HepG2 (cell line): ENCODE measurements around the gene SLC45A3. TPM values are rescaled to one million over a fixed set of nuclear protein-coding genes. Genes with fewer than 3 reads are reported as not detected.

Source experiments
- E2F5 ChIP-seq: sonication (generic); formaldehyde crosslinking; conservative IDR thresholded peaks from 2 replicates; pipeline ENCODE4 v1.4.0; 2020; ENCODE audit warnings: missing genetic modification reagents
- IKZF5 ChIP-seq: IDR thresholded peaks from 2 replicates; pipeline ENCODE4 v1.6.1; 2018; ENCODE audit warnings: missing genetic modification reagents, mild to moderate bottlenecking, missing compliant biosample characterization
- MEIS2 ChIP-seq: sonication (generic); formaldehyde crosslinking; IDR thresholded peaks from 2 replicates; pipeline ENCODE4 v1.9.0; 2021; ENCODE audit warnings: mild to moderate bottlenecking, missing genetic modification reagents
- POLR2G ChIP-seq: fragments of 200-400 bp; formaldehyde crosslinking; IDR thresholded peaks from 2 replicates; pipeline ENCODE4 v1.6.1; 2018; ENCODE audit warnings: mild to moderate bottlenecking, low read depth, low read length, moderate library complexity
- SRSF1 ChIP-seq: fragments of 200-400 bp; formaldehyde crosslinking; optimal IDR thresholded peaks from 2 replicates; pipeline ENCODE3; 2017; ENCODE audit warnings: mild to moderate bottlenecking, low read depth, low read length, moderate library complexity
- ZBTB7A ChIP-seq: sonication (generic); formaldehyde crosslinking; IDR thresholded peaks from 2 replicates; pipeline ENCODE4 v1.8.0; 2022; ENCODE audit warnings: mild to moderate bottlenecking, missing genetic modification reagents
- ZFX ChIP-seq: sonication (generic); formaldehyde crosslinking; IDR thresholded peaks from 2 replicates; pipeline ENCODE4 v1.4.0; 2020; ENCODE audit warnings: mild to moderate bottlenecking, low read depth, missing genetic modification reagents, moderate library complexity
- ZNF350 ChIP-seq: sonication (generic); formaldehyde crosslinking; IDR thresholded peaks from 2 replicates; pipeline ENCODE4 v1.4.0; 2020; ENCODE audit warnings: mild to moderate bottlenecking, low read depth, missing genetic modification reagents, borderline replicate concordance
- polyA plus RNA-seq, 8 experiments: library from polyadenylated mRNA; depleted of rRNA in 3 of 8; stranded (reverse) in 7 of 8; unstranded in 1 of 8; fragments of >200 nt; fragmentation: Illumina TruSeq in 4 of 8; extraction: Trizol in 4 of 8; gene quantifications; 2 replicates each; pipeline versions ENCODE4 v1.2.1 to v1.2.3, GENCODE V29; 2011 to 2016; ENCODE audit warnings: low read depth in 4 of 8, missing spikeins in 1 of 8, mixed read lengths in 1 of 8; ENCODE audit not compliant: insufficient read depth in 1 of 8
- total RNA-seq, 5 experiments: library from RNA; depleted of rRNA; stranded (reverse); fragments of >200 nt; fragmentation: Illumina TruSeq; extraction: Trizol; gene quantifications; 2 replicates each; pipeline ENCODE4 v1.2.3, GENCODE V29; 2016; ENCODE audit warnings: low read depth in 1 of 5
- TF ChIP-seq, protein P1 (sequence below): sonication (generic); formaldehyde crosslinking; IDR thresholded peaks from 2 replicates; pipeline ENCODE4 v1.8.1; 2023; ENCODE audit warnings: mild to moderate bottlenecking, missing genetic modification reagents
- TF ChIP-seq, protein P2 (sequence below), 2 experiments: fragments of 450-650 bp in 1 of 2; sonication (generic) in 1 of 2; formaldehyde crosslinking in 1 of 2; IDR thresholded peaks; 2 replicates each; pipeline versions ENCODE4 v1.6.1 to v1.8.0; 2016 to 2022; ENCODE audit warnings: antibody characterized with exemption in 1 of 2, mild to moderate bottlenecking in 1 of 2, missing genetic modification reagents in 1 of 2
- TF ChIP-seq, protein P3 (sequence below): sonication (generic); formaldehyde crosslinking; IDR thresholded peaks from 2 replicates; pipeline ENCODE4 v1.4.0; 2020; ENCODE audit warnings: mild to moderate bottlenecking, low read depth, missing genetic modification reagents

The SLC45A3 gene
- total and polyA plus RNA-seq, 2 of the 13 experiments (the other 11 are each of a cell fraction or from before 2014, with no cell fraction given), result 3.4 to 4.1 TPM

GRCh38 chr1:205680073-205680851 lies at the start of gene SLC45A3 (continued):
- TF ChIP-seq, protein P1, sequence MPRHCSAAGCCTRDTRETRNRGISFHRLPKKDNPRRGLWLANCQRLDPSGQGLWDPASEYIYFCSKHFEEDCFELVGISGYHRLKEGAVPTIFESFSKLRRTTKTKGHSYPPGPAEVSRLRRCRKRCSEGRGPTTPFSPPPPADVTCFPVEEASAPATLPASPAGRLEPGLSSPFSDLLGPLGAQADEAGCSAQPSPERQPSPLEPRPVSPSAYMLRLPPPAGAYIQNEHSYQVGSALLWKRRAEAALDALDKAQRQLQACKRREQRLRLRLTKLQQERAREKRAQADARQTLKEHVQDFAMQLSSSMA (CRISPR knock-in tag), result no peak
- no peak for TF ChIP-seq ZFX (CRISPR knock-in tag)
- no peak for TF ChIP-seq SRSF1
- no peak for TF ChIP-seq E2F5
- TF ChIP-seq, protein P2, sequence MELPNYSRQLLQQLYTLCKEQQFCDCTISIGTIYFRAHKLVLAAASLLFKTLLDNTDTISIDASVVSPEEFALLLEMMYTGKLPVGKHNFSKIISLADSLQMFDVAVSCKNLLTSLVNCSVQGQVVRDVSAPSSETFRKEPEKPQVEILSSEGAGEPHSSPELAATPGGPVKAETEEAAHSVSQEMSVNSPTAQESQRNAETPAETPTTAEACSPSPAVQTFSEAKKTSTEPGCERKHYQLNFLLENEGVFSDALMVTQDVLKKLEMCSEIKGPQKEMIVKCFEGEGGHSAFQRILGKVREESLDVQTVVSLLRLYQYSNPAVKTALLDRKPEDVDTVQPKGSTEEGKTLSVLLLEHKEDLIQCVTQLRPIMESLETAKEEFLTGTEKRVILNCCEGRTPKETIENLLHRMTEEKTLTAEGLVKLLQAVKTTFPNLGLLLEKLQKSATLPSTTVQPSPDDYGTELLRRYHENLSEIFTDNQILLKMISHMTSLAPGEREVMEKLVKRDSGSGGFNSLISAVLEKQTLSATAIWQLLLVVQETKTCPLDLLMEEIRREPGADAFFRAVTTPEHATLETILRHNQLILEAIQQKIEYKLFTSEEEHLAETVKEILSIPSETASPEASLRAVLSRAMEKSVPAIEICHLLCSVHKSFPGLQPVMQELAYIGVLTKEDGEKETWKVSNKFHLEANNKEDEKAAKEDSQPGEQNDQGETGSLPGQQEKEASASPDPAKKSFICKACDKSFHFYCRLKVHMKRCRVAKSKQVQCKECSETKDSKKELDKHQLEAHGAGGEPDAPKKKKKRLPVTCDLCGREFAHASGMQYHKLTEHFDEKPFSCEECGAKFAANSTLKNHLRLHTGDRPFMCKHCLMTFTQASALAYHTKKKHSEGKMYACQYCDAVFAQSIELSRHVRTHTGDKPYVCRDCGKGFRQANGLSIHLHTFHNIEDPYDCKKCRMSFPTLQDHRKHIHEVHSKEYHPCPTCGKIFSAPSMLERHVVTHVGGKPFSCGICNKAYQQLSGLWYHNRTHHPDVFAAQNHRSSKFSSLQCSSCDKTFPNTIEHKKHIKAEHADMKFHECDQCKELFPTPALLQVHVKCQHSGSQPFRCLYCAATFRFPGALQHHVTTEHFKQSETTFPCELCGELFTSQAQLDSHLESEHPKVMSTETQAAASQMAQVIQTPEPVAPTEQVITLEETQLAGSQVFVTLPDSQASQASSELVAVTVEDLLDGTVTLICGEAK (IDR thresholded peaks at IDR 0.05), result no peak
- TF ChIP-seq, protein P2 (CRISPR knock-in tag; IDR thresholded peaks at IDR 0.05), result no peak
- no peak for TF ChIP-seq MEIS2 (CRISPR knock-in tag)
- TF ChIP-seq POLR2G, result peak; percentile 7; the same call in 1 of the 2 replicates
- TF ChIP-seq, protein P3, sequence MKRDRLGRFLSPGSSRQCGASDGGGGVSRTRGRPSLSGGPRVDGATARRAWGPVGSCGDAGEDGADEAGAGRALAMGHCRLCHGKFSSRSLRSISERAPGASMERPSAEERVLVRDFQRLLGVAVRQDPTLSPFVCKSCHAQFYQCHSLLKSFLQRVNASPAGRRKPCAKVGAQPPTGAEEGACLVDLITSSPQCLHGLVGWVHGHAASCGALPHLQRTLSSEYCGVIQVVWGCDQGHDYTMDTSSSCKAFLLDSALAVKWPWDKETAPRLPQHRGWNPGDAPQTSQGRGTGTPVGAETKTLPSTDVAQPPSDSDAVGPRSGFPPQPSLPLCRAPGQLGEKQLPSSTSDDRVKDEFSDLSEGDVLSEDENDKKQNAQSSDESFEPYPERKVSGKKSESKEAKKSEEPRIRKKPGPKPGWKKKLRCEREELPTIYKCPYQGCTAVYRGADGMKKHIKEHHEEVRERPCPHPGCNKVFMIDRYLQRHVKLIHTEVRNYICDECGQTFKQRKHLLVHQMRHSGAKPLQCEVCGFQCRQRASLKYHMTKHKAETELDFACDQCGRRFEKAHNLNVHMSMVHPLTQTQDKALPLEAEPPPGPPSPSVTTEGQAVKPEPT (CRISPR knock-in tag), result no peak
- no peak for TF ChIP-seq ZBTB7A (CRISPR knock-in tag)
- no peak for TF ChIP-seq IKZF5
- TF ChIP-seq ZNF350 (CRISPR knock-in tag), result no peak
